Measurements from ENCODE around the gene CTRB1. TPM values are rescaled to one million over a fixed set of nuclear protein-coding genes. Genes with fewer than 3 reads are reported as not detected.
"Not testable (repeated sequence)": the region's sequence is repeated elsewhere in the genome, so short reads cannot be mapped to it uniquely, and the experiment has no call there.

The CTRB1 gene
- total RNA-seq, 1 donor from 2014 or later = not detected

- DNase-seq = peak; percentile 42
- no peak within 1 kb of the TSS for H3K4me3 ChIP-seq
- no peaks in the 10 kb centered on the region for H3K27me3 ChIP-seq (ENCODE audit: low read depth)
- no peaks in the 10 kb centered on the region for H3K4me1 ChIP-seq
- H3K36me3 ChIP-seq = no peaks in the 10 kb centered on the region
- H3K27ac ChIP-seq = no peak within 1 kb of the TSS
- intact Hi-C loops (cut with DNase I) = no loop called here
- no peaks in the 10 kb centered on the region for H3K9me3 ChIP-seq
- ATAC-seq = no peak
- no peak for TF ChIP-seq CTCF (IDR thresholded peaks at IDR 0.05)
These were observed 11.9 kb upstream of the CTRB1 start, which contains the start of gene CTRB2 for GRCh38 chr16:75206749-75207451. Gene CTRB2, minus strand, starts transcription at chr16:75207161. Its CDS starts 20 bp downstream, at chr16:75207141.

- Histone ChIP-seq H3K36me3 (no peaks in the 10 kb centered on the region), H3K4me1 (no peaks in the 10 kb centered on the region), H3K27me3 (ENCODE audit: low read depth) (no peaks in the 10 kb centered on the region), H3K9me3 (no peaks in the 10 kb centered on the region), H3K27ac (no peak overlapping the region), H3K4me3 (no peak overlapping the region)
- TF ChIP-seq CTCF (IDR thresholded peaks at IDR 0.05) = no peak
- intact Hi-C loops (cut with DNase I) = no loop called here
- DNase-seq (no peak), ATAC-seq (no peak)
These were observed 11.0 kb upstream of the CTRB1 start for GRCh38 chr16:75207831-75208230.

GRCh38 chr16:75208242-75208825, 10.5 kb upstream of the CTRB1 start:
- Histone ChIP-seq H3K4me1 (no peaks in the 10 kb centered on the region), H3K4me3 (no peak overlapping the region), H3K27ac (no peak overlapping the region), H3K27me3 (ENCODE audit: low read depth) (no peaks in the 10 kb centered on the region), H3K9me3 (no peaks in the 10 kb centered on the region), H3K36me3 (no peaks in the 10 kb centered on the region)
- ATAC-seq = no peak
- TF ChIP-seq CTCF (IDR thresholded peaks at IDR 0.05) = no peak
- intact Hi-C loops (cut with DNase I) = no loop called here
- no peak for DNase-seq

GRCh38 chr16:75208861-75209505, 9.8 kb upstream of the CTRB1 start:
- Histone ChIP-seq H3K4me1 (no peaks in the 10 kb centered on the region), H3K27ac (no peak overlapping the region), H3K4me3 (no peak overlapping the region), H3K27me3 (ENCODE audit: low read depth) (no peaks in the 10 kb centered on the region), H3K36me3 (no peaks in the 10 kb centered on the region), H3K9me3 (no peaks in the 10 kb centered on the region)
- TF ChIP-seq CTCF (IDR thresholded peaks at IDR 0.05) = no peak
- DNase-seq (no peak), ATAC-seq (no peak)
- intact Hi-C loops (cut with DNase I) = no loop called here

GRCh38 chr16:75209514-75209913, 9.3 kb upstream of the CTRB1 start:
- DNase-seq; H3K27me3 ChIP-seq (ENCODE audit: low read depth); H3K4me1 ChIP-seq; intact Hi-C loops (cut with DNase I); H3K9me3 ChIP-seq; H3K27ac ChIP-seq; H3K4me3 ChIP-seq; H3K36me3 ChIP-seq; ATAC-seq: not testable (repeated sequence)

GRCh38 chr16:75209944-75210343, 8.8 kb upstream of the CTRB1 start:
- Histone ChIP-seq H3K27me3 (ENCODE audit: low read depth) (no peaks in the 10 kb centered on the region), H3K9me3 (no peaks in the 10 kb centered on the region), H3K27ac (no peak overlapping the region), H3K36me3 (no peaks in the 10 kb centered on the region), H3K4me1 (no peaks in the 10 kb centered on the region), H3K4me3 (no peak overlapping the region)
- no peak for DNase-seq
- no peak for ATAC-seq
- TF ChIP-seq CTCF (IDR thresholded peaks at IDR 0.05) = no peak
- intact Hi-C loops (cut with DNase I) = no loop called here

- intact Hi-C loops (cut with DNase I); ATAC-seq; H3K4me1 ChIP-seq; H3K27me3 ChIP-seq (ENCODE audit: low read depth); DNase-seq; H3K4me3 ChIP-seq; H3K9me3 ChIP-seq; H3K27ac ChIP-seq; H3K36me3 ChIP-seq: not testable (repeated sequence)
These were observed 7.5 kb upstream of the CTRB1 start for GRCh38 chr16:75211286-75211685.
